Activated CD4-positive, alpha-beta T cell treated with anti-CD3 and anti-CD28 coated beads, Interleukin-2, amount 50 U/mL, for 4 hours (primary cell): Measurements from ENCODE around the gene CCDC157.

ENCODE experiments used
- DNase-seq, 2 experiments: peaks; one replicate each; pipeline ENCODE4 v3.0.0-alpha.2; 2020

CCDC157 gene

GRCh38 chr22:30357650-30358215 lies 926 bp downstream of the CCDC157 start:
- DNase-seq = no peak

- no peak for DNase-seq
These were observed 1.7 kb downstream of the CCDC157 start for GRCh38 chr22:30358541-30358940.

DNA sequence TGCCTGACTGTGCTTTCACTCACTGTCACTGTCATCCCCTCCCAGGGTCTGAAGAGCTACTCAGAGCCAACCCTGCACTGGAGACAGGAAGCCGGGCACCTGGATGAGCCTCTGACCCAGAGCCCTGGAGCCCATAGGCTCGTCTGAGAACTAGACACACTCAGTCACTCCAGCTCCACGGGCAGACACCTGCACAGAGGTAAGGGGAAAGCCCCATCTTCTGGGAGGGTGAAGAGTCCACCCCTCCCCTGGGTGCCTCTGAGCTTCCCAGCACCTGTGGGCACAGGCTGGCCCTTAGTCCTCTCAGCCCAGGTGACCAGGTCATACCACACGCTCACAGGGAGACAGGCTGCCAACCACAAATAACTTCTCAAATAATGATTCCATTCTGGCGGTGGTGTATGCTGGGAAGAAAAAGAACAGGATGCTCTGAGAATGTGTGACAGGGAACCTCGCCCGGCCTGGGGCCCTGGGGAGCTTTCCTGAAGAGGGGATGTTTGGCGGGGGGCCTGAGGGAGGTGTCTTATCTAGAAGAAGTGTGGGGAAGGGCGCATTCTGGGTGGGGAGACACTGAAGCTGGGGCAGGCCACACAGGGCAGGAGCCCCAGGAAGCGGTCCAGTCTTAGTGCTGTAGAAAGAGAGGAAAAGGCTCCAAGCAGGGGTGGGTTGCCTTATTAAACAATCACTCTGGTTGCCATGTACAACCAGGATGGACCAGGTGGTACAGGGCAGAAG lies 5.3 kb downstream of the CCDC157 start:
- no peak for DNase-seq

DNA sequence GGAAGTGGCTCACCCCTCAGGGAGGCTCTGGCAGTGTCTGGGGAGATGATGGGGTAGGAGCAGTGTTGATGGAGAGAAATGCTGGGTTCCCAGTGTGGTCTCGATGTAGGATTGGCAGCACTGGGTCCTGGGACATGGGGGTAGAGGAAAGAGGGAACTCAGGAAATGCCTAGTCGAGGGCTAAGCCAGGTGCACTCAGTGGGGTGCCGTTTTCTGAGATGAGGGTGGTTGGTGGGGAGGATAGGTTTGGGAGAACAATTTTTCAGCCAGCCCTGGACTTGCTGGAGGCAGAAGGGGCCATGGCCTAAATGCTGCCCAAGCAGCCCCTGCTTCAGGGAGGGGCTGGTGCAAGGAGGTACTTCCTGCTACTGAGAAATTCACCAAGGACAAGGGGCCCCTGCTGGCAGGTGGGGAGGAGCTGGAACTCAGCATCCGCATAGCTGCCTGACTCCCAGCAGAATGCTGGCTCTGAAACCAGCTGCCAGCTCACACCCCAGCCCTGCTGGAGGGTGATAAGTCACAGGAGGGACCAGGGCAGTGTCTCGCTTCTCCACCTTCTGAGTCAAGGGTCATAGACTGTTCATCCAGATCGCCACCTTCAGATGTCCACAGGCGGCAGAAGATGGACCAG lies 6.0 kb downstream of the CCDC157 start:
- no peak for DNase-seq

- no peak for DNase-seq
These were observed 9.1 kb downstream of the CCDC157 start for GRCh38 chr22:30365891-30366290.

GRCh38 chr22:30368420-30368819 lies 11.6 kb downstream of the CCDC157 start:
- no peak for DNase-seq

GRCh38 chr22:30370641-30371230 lies 13.9 kb downstream of the CCDC157 start:
- no peak for DNase-seq

- no peak for DNase-seq
These were observed 14.5 kb downstream of the CCDC157 start for GRCh38 chr22:30371321-30371720.

DNA sequence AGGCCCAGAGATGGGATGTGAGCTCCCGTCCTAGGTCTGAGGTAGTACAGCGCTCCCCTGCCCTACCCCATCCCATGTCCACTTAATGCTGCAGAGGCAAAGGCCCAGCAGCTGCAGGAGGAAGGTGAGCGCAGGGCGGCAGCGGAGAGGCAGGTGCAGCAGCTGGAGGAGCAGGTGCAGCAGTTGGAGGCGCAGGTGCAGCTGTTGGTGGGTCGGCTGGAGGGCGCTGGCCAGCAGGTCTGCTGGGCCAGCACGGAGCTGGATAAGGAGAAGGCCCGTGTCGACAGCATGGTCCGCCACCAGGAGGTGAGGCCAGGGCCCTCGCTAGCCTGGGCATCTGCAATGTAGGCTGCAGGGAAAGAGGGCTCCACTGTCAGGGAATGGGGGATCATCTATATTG lies 15.2 kb downstream of the CCDC157 start:
- no peak for DNase-seq

GRCh38 chr22:30372915-30373314 lies 16.1 kb downstream of the CCDC157 start:
- DNase-seq = no peak

DNA sequence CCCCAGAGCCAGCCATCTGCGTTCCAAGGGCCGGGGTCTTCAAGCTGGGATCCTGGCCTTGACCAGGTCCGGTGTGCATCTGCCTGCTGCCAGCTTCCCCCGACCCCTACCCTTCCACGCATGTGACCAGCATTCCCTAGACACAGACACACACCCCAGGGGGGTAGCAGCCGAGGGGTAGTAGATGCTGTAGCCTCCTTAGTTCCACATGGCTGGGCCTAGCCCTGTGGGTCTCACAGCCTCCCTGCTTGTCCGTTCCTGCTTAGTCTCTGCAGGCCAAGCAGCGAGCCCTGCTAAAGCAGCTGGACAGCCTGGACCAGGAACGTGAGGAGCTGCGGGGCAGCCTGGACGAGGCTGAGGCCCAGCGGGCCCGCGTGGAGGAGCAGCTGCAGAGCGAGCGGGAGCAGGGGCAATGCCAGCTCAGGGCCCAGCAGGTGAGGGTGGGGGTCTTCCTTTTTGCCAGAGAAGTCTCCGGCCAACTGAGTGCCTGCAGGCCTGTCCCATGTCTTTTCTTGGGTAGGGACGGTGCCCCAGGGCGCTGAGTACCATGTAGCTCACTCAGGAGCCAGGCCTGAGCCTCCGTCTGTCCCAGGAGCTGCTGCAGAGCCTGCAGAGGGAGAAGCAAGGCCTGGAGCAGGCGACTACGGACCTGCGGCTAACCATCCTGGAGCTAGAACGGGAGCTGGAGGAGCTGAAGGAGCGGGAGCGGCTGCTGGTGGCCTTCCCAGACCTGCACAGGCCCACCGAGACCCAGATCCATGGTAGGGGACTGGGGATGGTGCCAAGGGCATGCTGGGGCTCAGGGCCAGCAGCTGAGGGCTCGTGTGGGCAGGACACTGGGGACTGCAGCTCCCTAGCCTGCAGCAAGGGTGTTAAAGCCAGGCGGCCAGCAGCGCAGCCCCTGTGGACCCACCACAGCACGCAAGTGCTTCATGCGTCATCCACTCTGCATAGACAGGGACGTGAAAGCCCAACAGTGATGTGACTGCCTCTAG lies 16.8 kb downstream of the CCDC157 start:
- DNase-seq = no peak

GRCh38 chr22:30375312-30375849 lies 18.6 kb downstream of the CCDC157 start:
- DNase-seq = no peak

DNA sequence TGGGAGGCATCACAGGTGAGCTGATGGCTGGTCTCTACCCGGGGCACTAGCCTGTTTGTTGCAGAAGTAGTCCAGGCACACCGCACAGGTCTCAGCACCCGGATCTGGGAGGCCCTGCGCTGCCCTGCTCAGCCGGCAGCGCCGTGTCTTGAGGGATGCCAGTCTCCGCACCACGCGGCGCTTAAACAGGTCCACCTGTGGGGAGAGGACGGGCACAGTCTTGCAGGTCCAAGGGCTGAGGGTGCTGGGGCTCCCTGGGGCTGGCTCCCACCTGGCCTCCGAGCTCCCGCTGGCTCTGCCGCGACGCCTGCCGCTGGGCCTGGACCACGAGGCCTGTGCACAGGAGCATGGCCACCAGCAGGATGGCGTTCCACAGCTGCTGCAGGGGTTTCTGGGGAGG lies 23.2 kb downstream of the CCDC157 start:
- no peak for DNase-seq

DNA sequence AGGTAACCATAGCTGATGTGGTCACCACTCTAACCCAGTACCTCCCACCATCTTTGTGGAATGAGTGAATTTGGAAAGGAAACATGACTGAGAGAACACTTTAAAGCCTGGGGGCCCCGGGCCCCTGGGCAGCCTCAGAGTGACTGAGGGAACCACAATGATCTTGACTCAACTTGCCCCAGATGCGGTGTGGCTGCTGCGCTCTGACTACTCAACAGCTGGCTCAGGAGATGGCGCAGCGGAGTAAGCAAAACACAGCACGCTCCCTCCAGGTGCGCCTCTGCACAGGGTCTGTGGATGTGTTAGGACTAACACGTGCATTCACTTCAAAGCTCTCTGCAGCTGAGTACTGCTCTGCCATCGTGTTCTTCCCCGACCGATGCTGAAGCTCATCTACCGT lies 24.5 kb downstream of the CCDC157 start:
- DNase-seq = no peak

DNA sequence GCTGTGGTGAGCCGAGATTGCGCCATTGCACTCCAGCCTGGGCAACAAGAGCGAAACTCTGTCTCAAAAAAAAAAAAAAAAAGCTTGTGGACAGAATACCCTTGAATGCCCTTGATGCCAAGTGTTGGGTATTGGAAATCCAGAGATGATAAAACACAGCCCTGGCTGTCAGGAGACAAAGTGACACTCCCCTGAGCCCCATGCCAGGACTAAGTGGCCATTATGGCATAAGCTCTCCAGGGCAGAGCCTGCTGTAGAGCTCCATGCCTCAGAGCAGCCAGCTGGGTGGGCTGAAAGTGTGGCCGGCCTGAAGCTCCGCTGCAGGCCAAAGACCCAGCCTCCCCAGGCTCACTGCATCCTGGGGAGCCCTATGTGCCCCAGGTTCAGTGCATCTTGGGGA lies 25.5 kb downstream of the CCDC157 start:
- no peak for DNase-seq

DNA sequence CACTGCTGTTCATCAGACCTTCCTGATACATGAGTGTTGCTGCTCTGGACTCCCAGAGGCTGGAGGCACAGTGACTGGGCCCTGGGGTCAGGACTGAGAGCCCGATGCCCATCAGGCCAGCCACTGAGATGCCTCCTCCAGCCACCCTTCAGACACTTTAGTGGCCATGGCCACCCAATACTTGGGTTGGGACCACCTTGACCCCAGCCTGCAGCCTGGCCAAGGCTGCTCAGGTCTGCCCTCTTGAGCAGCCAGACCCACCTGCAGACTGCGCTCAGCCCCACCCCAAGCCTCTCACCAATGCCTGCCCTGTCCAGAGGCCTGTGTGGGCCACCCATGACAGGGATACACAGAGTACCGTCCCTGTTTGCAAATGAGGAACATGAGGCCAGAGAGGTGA lies 26.3 kb downstream of the CCDC157 start:
- no peak for DNase-seq

DNA sequence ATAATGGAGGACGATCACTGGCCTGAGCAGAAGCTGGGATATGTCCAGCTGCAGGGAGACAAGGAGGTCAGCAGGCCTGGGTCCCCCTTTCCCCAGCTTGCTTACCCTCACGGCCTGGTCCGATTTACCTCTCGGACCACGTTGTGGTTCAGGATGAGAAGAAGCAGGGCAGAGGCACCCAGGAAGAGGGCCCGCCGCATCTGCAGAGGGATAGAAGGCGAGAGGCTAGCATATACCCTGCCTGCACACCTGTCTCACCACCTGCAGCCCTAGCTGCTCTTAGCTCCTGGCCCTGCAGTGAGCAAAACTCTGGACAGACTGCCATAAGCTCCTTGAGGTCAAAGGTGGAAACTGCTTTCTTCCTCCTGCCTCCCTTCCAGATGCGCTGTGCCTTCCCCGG lies 29.1 kb downstream of the CCDC157 start:
- no peak for DNase-seq

DNA sequence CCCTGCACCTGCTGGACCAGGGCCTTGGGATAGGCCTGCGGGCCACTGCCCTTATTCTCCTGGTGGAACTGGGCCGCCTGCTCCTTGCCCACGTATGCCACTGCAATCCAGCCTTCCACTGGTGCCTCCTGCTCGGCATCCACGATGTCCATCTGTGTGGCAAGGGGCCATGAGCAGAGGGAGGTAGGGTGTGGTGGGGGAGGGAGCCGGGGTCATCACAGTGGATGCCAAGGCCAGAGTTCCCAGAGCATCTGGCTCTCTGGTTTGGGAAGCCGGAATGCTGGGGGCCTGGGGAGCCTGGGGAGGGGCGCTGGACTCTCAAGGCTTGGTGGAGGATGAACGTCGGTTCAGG lies 29.8 kb downstream of the CCDC157 start:
- DNase-seq = no peak

DNA sequence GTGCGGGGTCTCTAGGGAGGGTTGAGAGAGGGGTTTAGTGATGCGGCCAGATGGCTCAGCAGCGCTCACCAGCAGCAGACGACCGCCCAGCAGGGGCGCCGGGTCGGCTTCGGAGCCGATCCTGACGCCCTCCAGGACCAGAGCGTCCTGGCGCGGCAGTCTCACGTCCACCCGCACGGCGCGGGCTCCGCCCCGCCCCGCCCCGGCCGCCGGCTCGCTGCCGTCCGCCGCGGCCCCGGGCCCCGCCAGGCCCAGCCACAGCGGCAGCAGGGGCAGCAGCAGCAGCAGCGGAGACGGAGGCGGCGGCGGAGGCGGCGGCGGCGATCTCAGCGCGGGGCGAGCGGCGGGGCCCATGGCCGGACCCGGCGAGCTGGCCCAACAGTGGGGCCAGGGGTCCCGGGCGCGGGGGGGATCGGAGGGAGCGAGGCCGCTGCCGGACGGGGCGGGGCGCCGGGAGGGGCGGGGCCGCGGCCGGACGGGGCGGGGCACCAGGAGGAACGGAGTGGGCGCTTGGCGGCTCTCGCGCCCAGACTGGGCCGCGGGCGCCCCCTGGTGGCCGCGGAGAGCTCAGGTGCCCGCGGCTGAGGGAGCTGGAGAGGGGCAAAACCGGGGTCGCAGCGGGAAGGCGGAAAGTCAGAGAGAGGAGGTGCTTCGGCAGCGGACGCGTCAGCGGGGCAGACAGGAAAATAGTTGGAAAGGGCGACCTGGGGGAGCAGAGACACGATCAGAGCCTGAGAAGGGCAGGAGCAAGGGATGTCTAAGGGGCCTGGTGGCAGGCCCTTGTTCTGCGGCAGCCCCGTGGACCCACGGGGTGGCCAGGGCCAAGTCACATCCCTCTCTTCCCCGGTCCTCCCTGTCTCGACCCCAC lies 30.4 kb downstream of the CCDC157 start, which contains the start of gene RNF215:
Gene RNF215 (minus strand): TSS at position 452 of the 868 bp plus-strand sequence. CDS start 98 bp downstream, at position 354.
- DNase-seq = peak; percentile 60 to 63

DNA sequence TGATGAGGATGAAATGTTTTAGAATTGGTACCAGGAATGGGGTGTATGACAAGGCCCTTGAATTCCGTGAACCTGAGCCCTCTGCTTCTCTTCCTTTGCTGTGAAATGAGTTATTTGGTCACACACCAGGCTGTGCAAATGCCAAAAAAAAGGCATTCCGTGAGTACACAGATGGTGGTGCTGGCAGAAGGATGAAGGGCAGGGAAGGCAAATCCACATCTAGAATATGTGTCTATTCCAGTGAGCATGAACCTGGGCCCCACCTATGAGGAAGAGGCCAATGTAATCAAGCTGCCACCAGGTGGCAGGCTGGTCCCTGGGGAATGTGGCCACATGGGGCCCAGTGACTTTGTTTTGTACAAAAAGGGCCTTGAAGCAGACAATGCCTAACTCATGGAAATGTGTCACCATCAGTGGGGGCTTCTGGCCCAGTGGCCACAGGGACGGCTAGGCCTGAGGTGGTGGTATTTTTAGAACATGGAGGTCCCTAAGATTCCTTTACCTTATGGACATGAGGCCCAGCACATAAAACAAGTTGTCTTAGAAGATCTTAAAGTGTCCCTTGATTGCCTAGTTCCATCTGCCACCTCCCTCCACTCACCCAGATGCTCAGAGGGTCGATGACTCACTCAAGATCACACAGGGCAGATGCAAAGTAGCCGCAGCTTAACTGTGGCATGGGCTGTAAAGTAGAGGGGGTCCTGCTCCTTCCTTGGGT lies 34.3 kb downstream of the CCDC157 start:
- DNase-seq = peak; percentile 76 to 77
